ENCODE results near the gene FLNA. TPM values are rescaled to one million over a fixed set of nuclear protein-coding genes. Genes with fewer than 3 reads are reported as not detected.

FLNA gene
- total RNA-seq, 2 donors from 2014 or later: 230 to 308 TPM

DNA sequence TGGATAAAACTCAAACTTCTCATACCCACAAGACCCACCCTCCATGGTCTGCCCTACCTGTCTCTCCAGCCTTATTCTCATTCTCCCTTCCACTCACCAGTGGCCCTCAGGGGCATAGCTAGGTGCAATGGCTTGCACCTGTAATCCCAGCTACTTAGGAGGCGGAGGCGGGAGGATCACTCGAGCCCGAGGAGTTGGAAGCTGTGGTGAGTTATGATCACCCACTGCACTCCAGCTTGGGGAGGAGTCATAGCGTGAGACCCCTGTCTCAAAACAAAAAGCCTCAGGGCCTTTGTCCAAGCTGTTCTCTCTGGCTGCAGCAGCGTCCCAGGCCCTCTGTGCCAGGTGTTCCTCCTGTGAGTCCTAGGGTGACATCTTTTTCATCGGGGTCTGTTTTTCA lies 62.3 kb downstream of the FLNA start:
- Histone ChIP-seq H3K9me3 (no peaks in the 10 kb centered on the region), H3K4me1 (no peaks in the 10 kb centered on the region), H3K27ac (no peak overlapping the region), H3K27me3 (no peaks in the 10 kb centered on the region), H3K4me3 (no peak overlapping the region), H3K36me3 (replicated peaks in 1 of 2; ENCODE audit: insufficient read depth in 1 of 2, low read depth in 2 of 2) (no peaks in the 10 kb centered on the region)
- WGBS, 2 donors: 81 to 82% methylated on average over 5 of the region's 7 CpGs
- DNase-seq (no peak), ATAC-seq (no peak)
- intact Hi-C loops (cut with DNase I): no loop called here
- no peak for TF ChIP-seq POLR2A (IDR thresholded peaks at IDR 0.05)
- TF ChIP-seq CTCF (IDR thresholded peaks at IDR 0.05): no peak

GRCh38 chrX:154310616-154311536 lies 63.6 kb downstream of the FLNA start:
- H3K27ac ChIP-seq: no peak overlapping the region
- no peaks in the 10 kb centered on the region for H3K9me3 ChIP-seq
- H3K36me3 ChIP-seq (replicated peaks in 1 of 2; ENCODE audit: insufficient read depth in 1 of 2, low read depth in 2 of 2): no peaks in the 10 kb centered on the region
- H3K27me3 ChIP-seq: no peaks in the 10 kb centered on the region
- WGBS, 2 donors: 70 to 89% methylated on average over 5 to 11 of the region's 19 CpGs
- ATAC-seq (no peak), DNase-seq (no peak)
- intact Hi-C loops (cut with DNase I): no loop called here
- no peak overlapping the region for H3K4me3 ChIP-seq
- no peak for TF ChIP-seq CTCF (IDR thresholded peaks at IDR 0.05)
- TF ChIP-seq POLR2A (IDR thresholded peaks at IDR 0.05): no peak
- no peaks in the 10 kb centered on the region for H3K4me1 ChIP-seq

- no peaks in the 10 kb centered on the region for H3K27me3 ChIP-seq
- no peak overlapping the region for H3K27ac ChIP-seq
- no peaks in the 10 kb centered on the region for H3K36me3 ChIP-seq (replicated peaks in 1 of 2; ENCODE audit: insufficient read depth in 1 of 2, low read depth in 2 of 2)
- DNase-seq (no peak), ATAC-seq (no peak)
- H3K4me1 ChIP-seq: no peaks in the 10 kb centered on the region
- H3K9me3 ChIP-seq: no peaks in the 10 kb centered on the region
- TF ChIP-seq POLR2A (IDR thresholded peaks at IDR 0.05): no peak
- intact Hi-C loops (cut with DNase I): no loop called here
- 54 to 64% methylated on average over 8 to 16 of the region's 16 CpGs for WGBS, 2 donors
- H3K4me3 ChIP-seq: no peak overlapping the region
Observed at GRCh38 chrX:154309041-154309775, 65.2 kb downstream of the FLNA start.

DNA sequence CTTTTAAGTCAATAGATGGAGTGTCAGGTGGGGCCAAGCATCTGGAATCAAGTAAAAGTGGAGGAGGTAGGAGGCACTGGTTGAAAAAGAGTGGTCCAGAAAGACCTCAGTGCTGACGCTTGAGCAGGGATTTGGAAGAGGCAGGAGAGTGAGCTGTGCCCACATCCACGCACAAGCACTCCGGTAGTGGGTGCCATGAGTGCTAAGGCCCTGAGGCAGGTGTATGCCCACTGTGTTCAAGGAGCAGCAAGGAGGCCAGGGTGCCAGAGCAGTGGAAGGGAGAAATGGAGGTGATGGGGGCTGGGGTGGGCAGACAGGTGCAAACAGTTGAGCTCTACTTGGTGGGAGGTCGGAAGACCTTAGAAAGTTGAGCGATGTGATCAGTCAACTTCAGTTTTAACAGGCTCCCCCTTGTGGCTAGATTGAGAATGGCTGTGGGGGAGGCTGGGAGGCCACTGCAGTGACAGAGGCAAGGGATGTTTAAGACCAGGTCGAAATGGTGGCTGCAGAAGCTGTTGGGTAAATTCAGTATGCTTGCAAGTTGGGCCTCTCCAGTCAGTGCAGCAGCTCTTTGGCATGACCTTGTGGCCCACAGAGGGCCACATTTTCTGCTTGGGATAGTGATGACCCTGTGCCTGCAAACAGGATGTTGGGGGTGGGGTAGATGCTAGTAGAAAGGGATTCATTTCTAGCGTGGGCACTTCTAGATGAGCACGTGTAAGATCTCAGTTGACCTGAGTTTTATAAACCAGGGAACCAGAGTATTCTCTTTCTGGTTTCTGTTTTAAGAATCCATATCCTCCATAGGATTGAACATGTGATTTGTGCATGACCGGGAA lies 66.1 kb downstream of the FLNA start:
- H3K36me3 ChIP-seq (replicated peaks in 1 of 2; ENCODE audit: insufficient read depth in 1 of 2, low read depth in 2 of 2): no peaks in the 10 kb centered on the region
- no peaks in the 10 kb centered on the region for H3K9me3 ChIP-seq
- DNase-seq: peak; percentile 62 to 71 (median 66)
- TF ChIP-seq CTCF (IDR thresholded peaks at IDR 0.05) (peak; percentile 54 to 66 (median 59)), POLR2A (IDR thresholded peaks at IDR 0.05) (no peak)
- no peaks in the 10 kb centered on the region for H3K27me3 ChIP-seq
- no peak overlapping the region for H3K4me3 ChIP-seq
- intact Hi-C loops (cut with DNase I): no loop called here
- H3K27ac ChIP-seq: no peak overlapping the region
- no peaks in the 10 kb centered on the region for H3K4me1 ChIP-seq
- ATAC-seq: peak; percentile 40
- 37 to 53% methylated on average over 7 to 9 of the region's 9 CpGs for WGBS, 2 donors

DNA sequence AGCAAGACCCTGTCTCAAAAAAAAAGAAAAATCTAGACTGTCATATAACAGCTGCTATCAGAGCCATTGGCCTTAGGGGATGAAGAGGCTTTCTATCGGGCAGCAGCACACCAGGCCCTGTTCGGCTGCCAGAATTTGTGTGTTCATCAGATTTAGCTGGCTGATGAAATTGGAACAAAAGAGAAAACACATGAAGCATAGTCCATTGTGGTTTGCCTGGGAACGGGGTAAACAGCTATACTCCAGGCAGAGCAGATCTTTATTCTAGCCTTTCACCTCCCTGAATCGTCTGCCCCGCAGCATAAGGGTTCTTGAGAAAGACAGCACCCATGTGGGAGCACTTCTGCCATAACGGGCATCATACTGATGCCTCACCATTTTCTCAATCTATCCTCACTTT lies 67.2 kb downstream of the FLNA start:
- DNase-seq: no peak
- no peak for ATAC-seq
- H3K4me3 ChIP-seq: no peak overlapping the region
- H3K4me1 ChIP-seq: no peaks in the 10 kb centered on the region
- no peaks in the 10 kb centered on the region for H3K36me3 ChIP-seq (replicated peaks in 1 of 2; ENCODE audit: insufficient read depth in 1 of 2, low read depth in 2 of 2)
- no peaks in the 10 kb centered on the region for H3K27me3 ChIP-seq
- H3K9me3 ChIP-seq: no peaks in the 10 kb centered on the region
- TF ChIP-seq POLR2A (IDR thresholded peaks at IDR 0.05): no peak
- intact Hi-C loops (cut with DNase I): no loop called here
- WGBS, 2 donors: 72 to 83% methylated on average over 5 to 6 of the region's 6 CpGs
- no peak overlapping the region for H3K27ac ChIP-seq
